ENCODE data around the gene SLIT1. TPM values are rescaled to one million over a fixed set of nuclear protein-coding genes. Genes with fewer than 3 reads are reported as not detected.
"Not testable (repeated sequence)": the region's sequence is repeated elsewhere in the genome, so short reads cannot be mapped to it uniquely, and the experiment has no call there.

Gene SLIT1
- total RNA-seq, 1 experiment from 2014 or later, result 0.41 TPM

DNA sequence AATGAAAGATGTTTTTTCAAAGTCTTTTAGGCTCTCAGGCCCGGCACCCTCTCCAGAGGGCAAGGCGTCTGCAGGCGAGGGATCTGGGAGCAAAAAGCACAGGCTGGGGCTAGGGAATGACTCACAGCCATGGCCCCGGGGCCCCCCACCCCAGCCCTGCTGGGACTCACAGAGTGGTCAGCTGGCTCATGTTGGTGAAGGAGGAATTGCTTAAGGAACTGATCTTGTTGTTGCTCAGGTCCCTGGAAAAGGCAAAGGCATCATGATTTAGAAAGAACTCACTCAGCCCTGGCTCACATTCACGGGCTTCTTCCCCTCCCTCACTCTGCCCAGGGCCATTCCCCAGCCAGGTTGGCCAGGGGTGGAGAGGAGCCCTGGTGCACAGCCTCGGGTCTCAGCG is 151.5 kb downstream of the SLIT1 start:
- no peaks in the 10 kb centered on the region; the same call in 1 of the 2 replicates for H3K27me3 ChIP-seq (replicated peaks; ENCODE audit: control insufficient read depth, insufficient read depth, low read length)
- Mint-ChIP-seq H3K27me3 (ENCODE audit: insufficient read depth, unreplicated experiment) (peaks cover 13% of the 10 kb centered on the region), H3K27ac (ENCODE audit: unreplicated experiment) (no peak overlapping the region), H3K36me3 (ENCODE audit: insufficient read depth, unreplicated experiment) (no peaks in the 10 kb centered on the region), H3K4me3 (ENCODE audit: unreplicated experiment) (no peak overlapping the region), H3K9me3 (ENCODE audit: unreplicated experiment) (no peaks in the 10 kb centered on the region), H3K4me1 (ENCODE audit: low read depth, unreplicated experiment) (no peaks in the 10 kb centered on the region)
- H3K4me1 ChIP-seq, result peaks cover 2% of the 10 kb centered on the region; the same call in 1 of the 2 replicates
- intact Hi-C loops (cut with micrococcal nuclease; ENCODE audit: unreplicated experiment), result no loop called here
- CTCF ChIA-PET, result interaction anchor here (0.7 kb wide), 1 partner anchor 24 kb away, joined by 3 read pairs; no protein-coding TSS in a partner anchor
- TF ChIP-seq, protein P1, sequence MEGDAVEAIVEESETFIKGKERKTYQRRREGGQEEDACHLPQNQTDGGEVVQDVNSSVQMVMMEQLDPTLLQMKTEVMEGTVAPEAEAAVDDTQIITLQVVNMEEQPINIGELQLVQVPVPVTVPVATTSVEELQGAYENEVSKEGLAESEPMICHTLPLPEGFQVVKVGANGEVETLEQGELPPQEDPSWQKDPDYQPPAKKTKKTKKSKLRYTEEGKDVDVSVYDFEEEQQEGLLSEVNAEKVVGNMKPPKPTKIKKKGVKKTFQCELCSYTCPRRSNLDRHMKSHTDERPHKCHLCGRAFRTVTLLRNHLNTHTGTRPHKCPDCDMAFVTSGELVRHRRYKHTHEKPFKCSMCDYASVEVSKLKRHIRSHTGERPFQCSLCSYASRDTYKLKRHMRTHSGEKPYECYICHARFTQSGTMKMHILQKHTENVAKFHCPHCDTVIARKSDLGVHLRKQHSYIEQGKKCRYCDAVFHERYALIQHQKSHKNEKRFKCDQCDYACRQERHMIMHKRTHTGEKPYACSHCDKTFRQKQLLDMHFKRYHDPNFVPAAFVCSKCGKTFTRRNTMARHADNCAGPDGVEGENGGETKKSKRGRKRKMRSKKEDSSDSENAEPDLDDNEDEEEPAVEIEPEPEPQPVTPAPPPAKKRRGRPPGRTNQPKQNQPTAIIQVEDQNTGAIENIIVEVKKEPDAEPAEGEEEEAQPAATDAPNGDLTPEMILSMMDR (IDR thresholded peaks at IDR 0.05; ENCODE audit: insufficient read depth in 1 of 2, low read depth in 1 of 2, low read length in 1 of 2, severe bottlenecking in 1 of 2, unreplicated experiment in 1 of 2), result no peak
- H3K36me3 ChIP-seq (ENCODE audit: control insufficient read depth, insufficient read depth, low read length), result no peaks in the 10 kb centered on the region
- POLR2A ChIA-PET, result no interaction called here
- no peak for DNase-seq
- no peaks in the 10 kb centered on the region for H3K9me3 ChIP-seq
- BruUV-seq (replicated peaks), result no TSS peak
- no peak overlapping the region for H3K4me3 ChIP-seq (ENCODE audit: low read depth, low read length)

DNA sequence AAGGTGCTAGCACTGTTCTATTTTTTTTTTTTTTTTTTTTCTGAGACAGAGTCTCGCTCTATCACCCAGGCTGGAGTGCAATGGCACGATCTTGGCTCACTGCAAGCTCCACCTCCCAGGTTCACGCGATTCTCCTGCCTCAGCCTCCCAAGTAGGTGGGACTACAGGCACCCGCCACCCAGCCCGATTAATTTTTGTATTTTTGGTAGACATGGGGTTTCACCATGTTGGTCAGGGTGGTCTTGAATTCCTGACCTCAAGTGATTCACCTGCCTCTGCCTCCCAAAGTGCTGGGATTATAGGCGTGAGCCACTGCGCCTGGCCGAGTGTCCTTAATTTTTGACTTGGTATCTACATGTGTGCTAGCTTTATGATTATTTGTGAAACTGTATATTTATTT is 151.9 kb downstream of the SLIT1 start:
- H3K27ac Mint-ChIP-seq (ENCODE audit: unreplicated experiment); H3K4me1 Mint-ChIP-seq (ENCODE audit: low read depth, unreplicated experiment); H3K9me3 ChIP-seq; H3K27me3 ChIP-seq (replicated peaks; ENCODE audit: control insufficient read depth, insufficient read depth, low read length); POLR2A ChIA-PET; H3K36me3 Mint-ChIP-seq (ENCODE audit: insufficient read depth, unreplicated experiment); H3K4me3 Mint-ChIP-seq (ENCODE audit: unreplicated experiment); DNase-seq; intact Hi-C loops (cut with micrococcal nuclease; ENCODE audit: unreplicated experiment); H3K4me1 ChIP-seq; H3K9me3 Mint-ChIP-seq (ENCODE audit: unreplicated experiment); CTCF ChIA-PET; H3K36me3 ChIP-seq (ENCODE audit: control insufficient read depth, insufficient read depth, low read length); H3K4me3 ChIP-seq (ENCODE audit: low read depth, low read length); BruUV-seq (replicated peaks): not testable (repeated sequence)
- peaks cover 13% of the 10 kb centered on the region for H3K27me3 Mint-ChIP-seq (ENCODE audit: insufficient read depth, unreplicated experiment)

DNA sequence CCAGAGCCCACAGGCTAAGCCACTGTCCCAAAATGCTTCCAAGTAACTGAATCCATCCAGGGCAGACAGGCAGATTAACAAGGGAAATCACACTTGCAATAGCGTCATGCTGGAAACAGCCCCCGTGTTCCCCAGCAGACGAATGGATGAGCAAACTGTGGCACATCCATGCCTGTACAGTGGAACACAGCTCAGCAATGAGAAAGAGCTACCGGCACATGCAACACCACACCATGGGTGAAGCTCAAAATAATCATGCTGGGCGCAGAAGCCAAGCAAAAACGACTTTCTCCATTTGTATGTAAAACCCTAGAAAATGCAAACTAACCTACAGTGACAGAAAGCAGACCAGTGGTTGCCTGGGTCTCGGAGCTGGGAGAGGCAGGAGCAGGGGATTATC is 153.1 kb downstream of the SLIT1 start:
- H3K27me3 ChIP-seq (replicated peaks; ENCODE audit: control insufficient read depth, insufficient read depth, low read length), result peaks cover 1% of the 10 kb centered on the region; the same call in 1 of the 2 replicates
- intact Hi-C loops (cut with micrococcal nuclease; ENCODE audit: unreplicated experiment), result no loop called here
- H3K27ac Mint-ChIP-seq (ENCODE audit: unreplicated experiment), result no peak overlapping the region
- H3K36me3 Mint-ChIP-seq (ENCODE audit: insufficient read depth, unreplicated experiment), result no peaks in the 10 kb centered on the region
- peaks cover 2% of the 10 kb centered on the region; the same call in 1 of the 2 replicates for H3K4me1 ChIP-seq
- no peaks in the 10 kb centered on the region for H3K4me1 Mint-ChIP-seq (ENCODE audit: low read depth, unreplicated experiment)
- no peak overlapping the region for H3K4me3 Mint-ChIP-seq (ENCODE audit: unreplicated experiment)
- POLR2A ChIA-PET, result no interaction called here
- no TSS peak for BruUV-seq (replicated peaks)
- no peaks in the 10 kb centered on the region for H3K9me3 ChIP-seq
- no peak for DNase-seq
- no peak overlapping the region for H3K4me3 ChIP-seq (ENCODE audit: low read depth, low read length)
- CTCF ChIA-PET, result no interaction called here
- H3K27me3 Mint-ChIP-seq (ENCODE audit: insufficient read depth, unreplicated experiment), result peaks cover 13% of the 10 kb centered on the region
- TF ChIP-seq, protein P1 (IDR thresholded peaks at IDR 0.05; ENCODE audit: insufficient read depth in 1 of 2, low read depth in 1 of 2, low read length in 1 of 2, severe bottlenecking in 1 of 2, unreplicated experiment in 1 of 2), result no peak
- no peaks in the 10 kb centered on the region for H3K36me3 ChIP-seq (ENCODE audit: control insufficient read depth, insufficient read depth, low read length)
- no peaks in the 10 kb centered on the region for H3K9me3 Mint-ChIP-seq (ENCODE audit: unreplicated experiment)

DNA sequence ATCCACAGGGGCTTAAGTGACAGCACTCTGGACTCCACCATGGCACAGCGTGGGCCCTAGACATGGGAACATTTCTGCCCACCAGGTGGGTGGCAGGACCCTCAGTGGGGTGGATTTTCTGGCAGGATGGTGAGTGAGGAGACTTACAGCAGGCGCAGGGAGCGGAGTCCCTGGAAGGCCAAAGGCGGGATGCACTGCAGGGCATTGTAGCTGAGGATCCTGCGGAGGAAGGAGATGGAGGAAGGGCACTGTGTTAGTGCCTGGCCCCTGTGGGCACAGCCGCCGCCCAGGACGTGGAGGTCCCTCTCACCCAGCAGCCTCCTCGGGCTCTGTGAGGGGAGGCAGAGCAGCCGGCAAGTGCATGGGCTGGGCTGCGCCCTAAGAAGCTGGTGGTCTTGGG is 154.3 kb downstream of the SLIT1 start:
- BruUV-seq (replicated peaks), result no TSS peak
- no peak overlapping the region for H3K4me3 Mint-ChIP-seq (ENCODE audit: unreplicated experiment)
- TF ChIP-seq, protein P1 (IDR thresholded peaks at IDR 0.05; ENCODE audit: insufficient read depth in 1 of 2, low read depth in 1 of 2, low read length in 1 of 2, severe bottlenecking in 1 of 2, unreplicated experiment in 1 of 2), result no peak
- no peaks in the 10 kb centered on the region for H3K36me3 ChIP-seq (ENCODE audit: control insufficient read depth, insufficient read depth, low read length)
- H3K9me3 Mint-ChIP-seq (ENCODE audit: unreplicated experiment), result no peaks in the 10 kb centered on the region
- no peaks in the 10 kb centered on the region for H3K4me1 Mint-ChIP-seq (ENCODE audit: low read depth, unreplicated experiment)
- H3K4me3 ChIP-seq (ENCODE audit: low read depth, low read length), result no peak overlapping the region
- POLR2A ChIA-PET, result no interaction called here
- no peak overlapping the region for H3K27ac Mint-ChIP-seq (ENCODE audit: unreplicated experiment)
- no peak for DNase-seq
- H3K27me3 Mint-ChIP-seq (ENCODE audit: insufficient read depth, unreplicated experiment), result peaks cover 13% of the 10 kb centered on the region
- H3K27me3 ChIP-seq (replicated peaks; ENCODE audit: control insufficient read depth, insufficient read depth, low read length), result peaks cover 1% of the 10 kb centered on the region; the same call in 1 of the 2 replicates
- H3K36me3 Mint-ChIP-seq (ENCODE audit: insufficient read depth, unreplicated experiment), result no peaks in the 10 kb centered on the region
- intact Hi-C loops (cut with micrococcal nuclease; ENCODE audit: unreplicated experiment), result no loop called here
- no peaks in the 10 kb centered on the region for H3K9me3 ChIP-seq
- CTCF ChIA-PET, result no interaction called here
- no peaks in the 10 kb centered on the region for H3K4me1 ChIP-seq

All from Caco-2 (cell line).